Raji (cell line): Measurements from ENCODE around the gene SFI1.

Experiments
- POLR2A ChIP-seq: IDR thresholded peaks from 2 replicates; pipeline ENCODE4 v1.6.1; 2011; ENCODE audit warnings: low read depth, low read length, control low read depth; ENCODE audit not compliant: insufficient read depth

Gene SFI1

GRCh38 chr22:31615940-31616314 is 119.6 kb downstream of the SFI1 start:
- TF ChIP-seq POLR2A: no peak

GRCh38 chr22:31616315-31616980 is 120.1 kb downstream of the SFI1 start:
- TF ChIP-seq POLR2A: no peak

GRCh38 chr22:31618057-31618456 is 121.7 kb downstream of the SFI1 start:
- no peak for TF ChIP-seq POLR2A

- TF ChIP-seq POLR2A: no peak
Observed at GRCh38 chr22:31618471-31619176, 122.3 kb downstream of the SFI1 start.

GRCh38 chr22:31619611-31620300 is 123.4 kb downstream of the SFI1 start:
- no peak for TF ChIP-seq POLR2A

- no peak for TF ChIP-seq POLR2A
Observed at GRCh38 chr22:31620756-31621480, 124.6 kb downstream of the SFI1 start.

- TF ChIP-seq POLR2A: no peak
Observed at GRCh38 chr22:31621507-31622124, 125.3 kb downstream of the SFI1 start.

- no peak for TF ChIP-seq POLR2A
Observed at GRCh38 chr22:31622980-31623379, 126.6 kb downstream of the SFI1 start.

- TF ChIP-seq POLR2A: no peak
Observed at GRCh38 chr22:31623592-31624304, 127.4 kb downstream of the SFI1 start.

GRCh38 chr22:31625257-31625640 is 128.9 kb downstream of the SFI1 start:
- no peak for TF ChIP-seq POLR2A

GRCh38 chr22:31625661-31626426 is 129.5 kb downstream of the SFI1 start:
- no peak for TF ChIP-seq POLR2A

- TF ChIP-seq POLR2A: no peak
Observed at GRCh38 chr22:31626427-31627150, 130.3 kb downstream of the SFI1 start.

- no peak for TF ChIP-seq POLR2A
Observed at GRCh38 chr22:31627223-31627731, 130.9 kb downstream of the SFI1 start.
